ENCODE data around the gene NCAPD2.

DNA sequence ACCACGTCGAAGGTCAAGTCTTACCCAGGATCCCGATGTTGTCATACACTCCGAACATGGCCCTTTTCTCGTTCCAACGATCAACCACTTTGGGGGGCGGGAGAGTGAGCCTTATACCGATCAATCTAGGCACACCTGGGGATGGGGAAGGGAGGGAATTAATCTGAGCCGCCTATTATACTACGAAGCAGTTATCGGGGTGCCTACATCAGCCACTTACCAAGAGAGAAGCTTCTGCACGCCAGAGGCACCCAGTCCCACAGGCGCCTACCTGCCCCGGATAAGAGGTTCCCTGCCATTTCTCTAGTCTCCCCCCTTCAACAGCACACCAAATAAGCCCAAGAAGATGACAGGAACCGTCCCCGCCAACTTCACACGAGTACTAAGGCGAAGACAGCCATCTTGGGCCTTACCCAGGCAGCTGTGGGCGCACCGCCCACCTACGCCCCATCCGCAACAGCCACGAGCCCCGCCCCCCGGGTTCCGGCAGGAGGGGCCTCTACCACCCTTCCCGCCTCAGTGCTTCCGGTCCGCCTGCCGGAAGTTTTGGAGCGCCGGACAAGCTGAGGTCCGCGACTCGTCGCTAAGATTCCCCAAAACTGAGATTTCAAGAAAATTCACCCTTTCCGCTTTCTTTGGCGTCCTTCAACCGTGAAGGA is 935 bp upstream of the NCAPD2 start, which contains the start of gene MRPL51:
- TF ChIP-seq CTCF (conservative IDR thresholded peaks at IDR 0.05): no peak
- TF ChIP-seq EZH2 (IDR thresholded peaks at IDR 0.05; ENCODE audit: low read depth): no peak
